ENCODE measurements around the gene PLXNA2. TPM values are rescaled to one million over a fixed set of nuclear protein-coding genes. Genes with fewer than 3 reads are reported as not detected.
A peak's percentile ranks its signal among the peaks of the same experiment; 100 is the strongest.

PLXNA2 gene, protein sequence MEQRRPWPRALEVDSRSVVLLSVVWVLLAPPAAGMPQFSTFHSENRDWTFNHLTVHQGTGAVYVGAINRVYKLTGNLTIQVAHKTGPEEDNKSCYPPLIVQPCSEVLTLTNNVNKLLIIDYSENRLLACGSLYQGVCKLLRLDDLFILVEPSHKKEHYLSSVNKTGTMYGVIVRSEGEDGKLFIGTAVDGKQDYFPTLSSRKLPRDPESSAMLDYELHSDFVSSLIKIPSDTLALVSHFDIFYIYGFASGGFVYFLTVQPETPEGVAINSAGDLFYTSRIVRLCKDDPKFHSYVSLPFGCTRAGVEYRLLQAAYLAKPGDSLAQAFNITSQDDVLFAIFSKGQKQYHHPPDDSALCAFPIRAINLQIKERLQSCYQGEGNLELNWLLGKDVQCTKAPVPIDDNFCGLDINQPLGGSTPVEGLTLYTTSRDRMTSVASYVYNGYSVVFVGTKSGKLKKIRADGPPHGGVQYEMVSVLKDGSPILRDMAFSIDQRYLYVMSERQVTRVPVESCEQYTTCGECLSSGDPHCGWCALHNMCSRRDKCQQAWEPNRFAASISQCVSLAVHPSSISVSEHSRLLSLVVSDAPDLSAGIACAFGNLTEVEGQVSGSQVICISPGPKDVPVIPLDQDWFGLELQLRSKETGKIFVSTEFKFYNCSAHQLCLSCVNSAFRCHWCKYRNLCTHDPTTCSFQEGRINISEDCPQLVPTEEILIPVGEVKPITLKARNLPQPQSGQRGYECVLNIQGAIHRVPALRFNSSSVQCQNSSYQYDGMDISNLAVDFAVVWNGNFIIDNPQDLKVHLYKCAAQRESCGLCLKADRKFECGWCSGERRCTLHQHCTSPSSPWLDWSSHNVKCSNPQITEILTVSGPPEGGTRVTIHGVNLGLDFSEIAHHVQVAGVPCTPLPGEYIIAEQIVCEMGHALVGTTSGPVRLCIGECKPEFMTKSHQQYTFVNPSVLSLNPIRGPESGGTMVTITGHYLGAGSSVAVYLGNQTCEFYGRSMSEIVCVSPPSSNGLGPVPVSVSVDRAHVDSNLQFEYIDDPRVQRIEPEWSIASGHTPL (N-terminal part only)
- total RNA-seq (2021) (10.2 and 15.6 TPM in 2 replicates), Bru-seq, nascent RNA (percentile 52 among the genes with signal in this experiment), BruChase-seq, experiment 1, labeled RNA remaining after a 2-hour chase (percentile 47 among the genes with signal in this experiment), BruChase-seq, experiment 2, labeled RNA remaining after a 6-hour chase (percentile 64 among the genes with signal in this experiment)
- long read RNA-seq, partial matches to known transcripts, result 2 of 2 reads
- long read RNA-seq, other reads (novel, unspliced or antisense), result 0 of 2 reads

DNA sequence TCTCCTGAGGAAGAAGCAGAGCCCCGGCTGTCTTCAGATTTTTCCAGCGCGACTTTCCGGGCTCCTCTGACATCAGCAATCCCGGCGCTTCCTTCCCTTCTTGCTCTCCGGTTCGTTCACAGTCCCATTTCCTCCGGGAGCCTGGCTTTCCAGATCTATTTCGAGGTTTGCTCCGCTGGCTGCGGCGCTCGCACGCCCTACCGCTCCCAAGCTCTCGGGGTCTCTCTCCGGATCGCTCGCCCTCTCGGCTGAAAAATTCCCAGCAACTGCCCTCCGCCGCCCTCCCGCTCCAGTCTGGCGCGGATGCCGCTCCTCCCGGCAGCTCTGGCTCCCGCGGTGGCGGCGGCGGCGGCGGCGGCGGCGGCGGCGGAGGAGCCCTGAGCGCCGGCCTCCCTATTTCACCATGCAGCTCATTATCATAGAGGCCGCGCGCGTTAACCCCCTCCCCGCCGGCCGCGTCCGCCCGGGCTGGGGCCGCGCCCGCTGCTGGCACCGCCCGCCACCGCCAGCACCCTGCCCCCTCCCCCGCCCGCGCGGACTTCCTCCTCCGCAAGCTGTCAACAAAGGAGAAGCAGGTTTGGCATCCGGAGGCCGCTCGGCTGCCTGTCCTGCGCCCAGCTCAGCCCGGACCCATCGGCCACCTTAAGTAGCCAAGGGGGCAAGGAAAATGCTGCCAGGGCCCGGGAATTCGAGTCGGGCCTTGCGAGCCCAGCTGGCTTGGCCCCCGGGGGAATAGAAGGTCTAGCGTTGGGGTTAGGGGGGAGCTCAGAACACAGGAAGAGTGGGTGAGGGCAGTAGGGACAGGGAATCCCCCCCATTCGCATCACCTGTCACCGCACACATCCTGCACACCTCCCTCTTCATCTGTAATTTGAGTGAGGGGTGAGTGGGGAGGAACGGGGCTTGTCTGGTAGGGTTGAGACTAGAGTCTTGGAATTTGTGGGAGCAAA lies at the start of gene PLXNA2:
Gene PLXNA2, minus strand, starts transcription at position 418 of the 950 bp plus-strand sequence. CDS start 26,462 bp downstream, outside the sequence.
- TF ChIP-seq, protein P1, sequence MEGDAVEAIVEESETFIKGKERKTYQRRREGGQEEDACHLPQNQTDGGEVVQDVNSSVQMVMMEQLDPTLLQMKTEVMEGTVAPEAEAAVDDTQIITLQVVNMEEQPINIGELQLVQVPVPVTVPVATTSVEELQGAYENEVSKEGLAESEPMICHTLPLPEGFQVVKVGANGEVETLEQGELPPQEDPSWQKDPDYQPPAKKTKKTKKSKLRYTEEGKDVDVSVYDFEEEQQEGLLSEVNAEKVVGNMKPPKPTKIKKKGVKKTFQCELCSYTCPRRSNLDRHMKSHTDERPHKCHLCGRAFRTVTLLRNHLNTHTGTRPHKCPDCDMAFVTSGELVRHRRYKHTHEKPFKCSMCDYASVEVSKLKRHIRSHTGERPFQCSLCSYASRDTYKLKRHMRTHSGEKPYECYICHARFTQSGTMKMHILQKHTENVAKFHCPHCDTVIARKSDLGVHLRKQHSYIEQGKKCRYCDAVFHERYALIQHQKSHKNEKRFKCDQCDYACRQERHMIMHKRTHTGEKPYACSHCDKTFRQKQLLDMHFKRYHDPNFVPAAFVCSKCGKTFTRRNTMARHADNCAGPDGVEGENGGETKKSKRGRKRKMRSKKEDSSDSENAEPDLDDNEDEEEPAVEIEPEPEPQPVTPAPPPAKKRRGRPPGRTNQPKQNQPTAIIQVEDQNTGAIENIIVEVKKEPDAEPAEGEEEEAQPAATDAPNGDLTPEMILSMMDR (conservative IDR thresholded peaks at IDR 0.05), result no peak
- peak; percentile 58 to 81 for DNase-seq

GRCh38 chr1:208292908-208293307 lies 48.7 kb upstream of the PLXNA2 start:
- no peaks in the 10 kb centered on the region for H3K9me3 ChIP-seq (ENCODE audit: insufficient read depth, low read depth)
- H3F3A ChIP-seq (ENCODE audit: insufficient read depth, low read depth), result no peaks in the 10 kb centered on the region
- no peaks in the 10 kb centered on the region for H3K4me1 ChIP-seq (replicated peaks; ENCODE audit: insufficient read depth)
- no peak overlapping the region for H3K27ac ChIP-seq
- ChIA-PET CTCF (no interaction called here), POLR2A (ENCODE audit: unreplicated experiment) (no interaction called here)
- H3K27me3 ChIP-seq (ENCODE audit: insufficient read depth, low read depth), result peaks cover 91% of the 10 kb centered on the region
- TF ChIP-seq EZH2 (IDR thresholded peaks at IDR 0.05; ENCODE audit: low read depth), result no peak
- TF ChIP-seq, protein P1 (conservative IDR thresholded peaks at IDR 0.05), result no peak
- H2AFZ ChIP-seq, result no peak overlapping the region
- no peak overlapping the region for H3K4me3 ChIP-seq
- H4K20me1 ChIP-seq (ENCODE audit: insufficient read depth), result no peaks in the 10 kb centered on the region; the same call in 1 of the 2 replicates
- no peaks in the 10 kb centered on the region for H3K9me2 ChIP-seq (ENCODE audit: insufficient read depth)
- no peak for DNase-seq
- no peaks in the 10 kb centered on the region for H3K36me3 ChIP-seq (ENCODE audit: low read depth)
- no peak overlapping the region for H3K4me2 ChIP-seq
- no peaks in the 10 kb centered on the region for H3K79me2 ChIP-seq (ENCODE audit: low read depth)
- intact Hi-C loops (cut with micrococcal nuclease; ENCODE audit: unreplicated experiment), result no loop called here
- BruUV-seq (replicated peaks), result no TSS peak

More for the DNA sequence above, at the start of gene PLXNA2:
- Histone ChIP-seq H3K4me1 (replicated peaks; ENCODE audit: insufficient read depth) (peaks cover 34% of the 10 kb centered on the region), H3K27me3 (ENCODE audit: insufficient read depth, low read depth) (no peaks in the 10 kb centered on the region), H3K79me2 (ENCODE audit: low read depth) (peaks cover 43% of the 10 kb centered on the region), H3K36me3 (ENCODE audit: low read depth) (no peaks in the 10 kb centered on the region), H3K4me3 (peak within 1 kb of the TSS; percentile 94), H3F3A (ENCODE audit: insufficient read depth, low read depth) (peaks cover 6% of the 10 kb centered on the region; the same call in 1 of the 2 replicates), H3K4me2 (peak within 1 kb of the TSS; percentile 84), H3K9me2 (ENCODE audit: insufficient read depth) (no peaks in the 10 kb centered on the region), H4K20me1 (ENCODE audit: insufficient read depth) (0 out of 2 replicates have a peak, but pooled peaks cover 5% of the 10 kb centered on the region), H2AFZ (peak within 1 kb of the TSS; percentile 89), H3K9me3 (ENCODE audit: insufficient read depth, low read depth) (no peaks in the 10 kb centered on the region), H3K27ac (no peak within 1 kb of the TSS)
- no TSS peak for BruUV-seq (replicated peaks)
- ChIA-PET CTCF (interaction anchor here (0.6 to 2.2 kb wide), 13 partner anchors 23 to 359 kb away, joined by 3 to 16 read pairs (median 4); no protein-coding TSS in a partner anchor), POLR2A (ENCODE audit: unreplicated experiment) (interaction anchor here (0.6 kb wide), 2 partner anchors 112 to 281 kb away, joined by 4 to 6 read pairs; no protein-coding TSS in a partner anchor)
- intact Hi-C loops (cut with micrococcal nuclease; ENCODE audit: unreplicated experiment), result loop anchor here (1.0 to 10.0 kb wide), 6 partner anchors 60 to 1246 kb away; no protein-coding TSS in a partner anchor

Data from PC-9 (cell line).